HG03571 (cell line): ENCODE data around the gene EYA3.

Source experiments
- ATAC-seq: cut with Tn5 transposase; IDR thresholded peaks from one replicate; pipeline ENCODE4 v1.9.1; 2021; ENCODE audit not compliant: unreplicated experiment

The EYA3 gene

DNA sequence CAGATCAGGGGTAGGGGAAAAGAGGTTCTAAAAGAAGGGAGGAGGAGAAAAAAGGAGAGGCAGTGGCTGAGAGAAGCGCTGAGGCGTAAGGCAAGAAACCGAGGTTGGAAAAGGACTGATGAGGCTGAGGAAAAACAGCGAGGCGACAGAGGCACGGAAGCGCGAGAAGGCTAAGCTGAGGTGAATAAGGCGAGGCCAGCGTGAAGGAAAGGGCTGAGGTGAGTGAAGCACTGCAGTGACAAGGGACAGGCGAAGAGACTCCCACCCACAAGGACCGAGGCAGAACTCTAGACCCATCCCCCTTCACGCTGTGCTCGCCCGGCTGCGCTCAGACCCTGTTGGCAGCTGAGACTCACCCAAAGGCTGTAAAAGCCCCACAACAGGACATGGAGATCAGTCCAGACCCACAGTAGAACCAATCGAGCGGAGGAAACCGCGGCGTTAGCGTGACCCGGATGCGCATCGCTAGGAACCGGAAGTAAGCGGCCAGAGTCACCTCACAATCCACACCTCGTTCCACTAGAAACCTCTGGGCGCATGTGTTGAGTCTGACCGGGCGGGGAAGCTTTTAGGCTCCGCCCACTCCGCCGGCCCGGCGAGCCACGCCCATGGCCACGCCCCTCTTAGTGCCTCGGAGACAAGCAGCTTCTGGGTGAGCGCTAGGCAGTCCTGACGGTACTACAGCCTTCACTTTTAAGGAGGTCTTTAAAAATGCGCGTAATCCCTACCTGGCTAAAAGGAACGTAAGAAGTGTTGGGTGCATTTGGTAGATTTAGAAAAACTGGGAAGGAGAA lies at the start of gene EYA3:
Gene EYA3 (minus strand): TSS at position 443 of the 794 bp plus-strand sequence. CDS start 30,584 bp downstream, outside the sequence.
- ATAC-seq: peak; percentile 82

- no peak for ATAC-seq
Measured at GRCh38 chr1:28136922-28137613, 48.7 kb upstream of the EYA3 start.

DNA sequence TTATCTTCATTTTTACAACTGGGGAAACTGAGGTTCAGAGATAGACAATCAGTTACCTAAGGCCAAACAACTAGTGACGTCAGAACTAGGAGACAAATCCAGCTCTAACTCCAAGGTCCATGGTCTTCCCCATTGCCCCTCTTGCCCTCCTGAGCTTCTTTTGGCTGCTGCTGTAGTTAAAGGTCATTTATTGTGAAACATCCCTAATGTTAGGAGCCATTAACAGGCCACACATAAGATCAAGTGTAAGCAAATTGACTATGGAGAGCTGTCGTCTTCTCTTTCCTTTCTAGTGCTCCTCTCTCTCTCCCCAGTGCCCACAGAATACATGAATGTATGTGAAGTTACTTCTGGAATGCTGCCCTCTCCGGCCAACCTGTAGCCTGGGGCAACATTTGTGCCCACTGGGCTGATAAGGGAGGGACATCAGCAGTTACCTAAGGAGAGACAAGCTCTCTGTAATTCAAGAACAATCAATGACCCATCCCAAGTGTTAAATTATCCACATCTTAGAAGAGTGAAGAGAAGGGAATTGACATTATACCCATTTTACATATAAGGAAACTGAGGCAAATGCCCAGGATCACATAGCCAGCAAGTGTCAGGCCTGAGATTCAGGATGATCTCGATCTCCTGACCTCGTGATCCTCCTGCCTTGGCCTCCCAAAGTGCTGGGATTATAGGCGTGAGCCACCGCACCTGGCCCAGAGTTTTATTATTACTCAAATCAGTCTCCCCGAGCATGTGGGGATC lies 47.9 kb upstream of the EYA3 start:
- no peak for ATAC-seq

GRCh38 chr1:28135371-28136168 lies 47.2 kb upstream of the EYA3 start:
- no peak for ATAC-seq

DNA sequence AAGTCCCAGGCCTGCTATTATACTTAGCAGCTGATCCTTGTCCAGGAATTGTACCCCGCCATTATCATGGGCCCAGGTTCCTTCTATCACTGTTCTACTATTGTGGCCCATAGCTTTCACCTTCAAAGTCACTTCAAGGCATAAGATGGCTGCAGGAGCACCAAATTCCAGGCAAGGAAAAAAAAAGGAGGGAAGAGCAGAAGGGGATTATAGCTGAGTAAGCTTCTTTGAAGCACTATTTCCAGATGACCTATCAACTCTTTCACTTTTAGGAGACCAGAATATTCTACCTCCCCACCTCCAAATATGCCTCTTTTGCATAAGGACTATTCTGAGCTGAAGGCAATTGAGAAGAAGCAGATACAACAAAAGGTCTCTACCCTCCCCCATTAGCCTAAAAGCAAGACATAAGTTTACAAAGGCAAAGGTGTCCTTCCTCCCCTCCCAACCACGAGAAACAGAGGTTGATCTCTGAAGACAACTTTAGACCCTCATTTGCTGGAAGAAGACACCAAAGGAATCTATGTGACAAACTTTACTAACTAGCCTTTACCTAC lies 46.3 kb upstream of the EYA3 start:
- no peak for ATAC-seq

DNA sequence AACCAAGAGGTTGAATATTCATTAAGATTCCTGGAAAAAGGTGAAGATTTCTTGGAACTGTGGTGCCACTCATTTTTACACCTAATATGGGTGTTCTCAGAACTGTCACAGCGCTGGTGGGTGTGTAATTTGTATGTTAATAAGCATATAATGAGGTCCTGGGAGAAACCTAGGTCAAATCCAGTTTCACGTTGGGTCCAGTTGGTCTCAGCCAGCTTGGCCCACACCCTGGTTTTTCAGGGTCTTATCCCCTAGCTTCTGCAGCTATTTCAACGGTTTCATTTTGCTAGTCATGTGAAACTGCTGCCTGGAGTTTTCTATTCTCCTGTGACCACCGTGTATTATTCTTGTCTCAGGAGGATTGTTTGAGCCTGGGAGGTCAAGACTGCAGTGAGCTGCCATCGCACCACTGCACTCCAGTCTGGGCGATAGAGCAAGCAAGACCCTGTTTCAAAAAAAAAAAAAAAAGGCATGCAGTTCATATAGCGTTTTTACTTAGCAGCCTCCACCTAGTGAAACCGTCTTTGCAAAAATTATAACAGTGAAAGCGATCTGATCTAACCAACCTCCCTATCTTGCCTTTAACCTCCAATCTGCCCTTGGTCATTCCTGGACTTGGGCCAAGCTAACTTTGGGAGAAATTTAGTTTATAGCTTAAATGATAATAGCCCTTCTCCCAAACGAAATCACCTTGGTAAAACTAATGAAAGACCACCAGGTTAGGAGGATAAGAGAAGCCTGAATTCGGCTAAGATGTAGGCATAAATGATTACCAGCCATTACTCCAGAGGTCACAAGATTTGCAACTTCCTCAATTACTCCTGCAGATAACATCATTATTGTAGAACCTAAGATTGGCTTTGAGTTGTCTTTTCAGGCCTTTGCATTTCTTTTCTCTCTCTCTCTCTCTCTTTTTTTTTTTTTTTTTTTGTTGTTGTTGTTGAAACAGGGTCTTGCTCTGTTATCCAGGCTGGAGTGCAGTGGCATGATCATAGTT lies 44.1 kb upstream of the EYA3 start:
- no peak for ATAC-seq

DNA sequence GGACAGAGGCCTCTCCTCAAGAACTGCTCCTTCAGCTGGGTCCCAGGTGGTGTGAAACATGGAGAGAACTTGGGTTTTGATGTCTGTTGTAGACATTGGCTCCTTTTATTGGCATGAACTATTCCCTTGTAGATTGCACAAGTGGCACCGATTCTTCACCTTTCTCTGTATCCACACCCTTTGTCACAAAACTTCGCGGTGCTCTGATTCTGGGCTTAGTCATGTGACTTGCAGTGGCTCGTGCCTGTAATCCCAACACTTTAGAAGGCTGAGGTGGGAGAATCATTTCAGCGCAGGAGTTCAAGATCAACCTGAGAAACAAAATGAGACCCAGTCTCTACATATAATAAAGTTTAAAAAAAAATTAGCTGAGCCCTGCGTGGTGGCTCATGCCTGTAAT lies 42.5 kb upstream of the EYA3 start:
- no peak for ATAC-seq

GRCh38 chr1:28129150-28129549 lies 40.7 kb upstream of the EYA3 start:
- ATAC-seq: no peak

GRCh38 chr1:28127617-28128257 lies 39.3 kb upstream of the EYA3 start:
- ATAC-seq: peak; percentile 75

DNA sequence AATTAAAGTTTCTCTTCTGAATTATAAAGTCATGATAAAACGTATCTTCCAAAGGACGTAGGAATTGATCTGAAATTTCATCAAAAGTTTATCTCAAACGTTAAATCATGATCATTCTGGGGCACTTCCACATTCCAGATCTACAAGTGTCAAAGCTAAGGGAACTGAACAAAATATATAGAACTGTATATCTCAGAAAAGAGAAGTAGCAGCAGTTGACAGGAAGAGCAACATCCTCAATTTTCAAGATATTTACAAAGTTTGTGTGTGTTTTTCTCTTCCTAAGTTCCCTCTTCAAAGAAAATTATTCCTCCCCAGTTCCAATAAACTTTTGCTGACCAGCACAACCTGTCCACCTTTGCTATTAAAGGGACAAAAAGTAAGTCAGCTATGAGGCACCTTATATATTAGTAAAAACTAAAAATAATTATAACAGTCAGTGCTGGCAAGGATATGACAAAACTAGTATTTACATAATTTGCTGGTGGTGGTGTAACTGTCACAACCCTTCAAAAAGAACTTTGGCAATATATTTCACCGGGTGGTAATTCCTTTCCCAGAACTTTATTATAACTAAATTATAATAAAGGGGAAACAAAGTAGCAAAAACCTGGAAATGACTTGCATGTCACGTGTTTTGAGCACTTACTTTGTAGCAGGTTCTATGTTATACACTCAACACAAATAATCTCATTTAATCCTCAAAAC lies 38.5 kb upstream of the EYA3 start:
- no peak for ATAC-seq

DNA sequence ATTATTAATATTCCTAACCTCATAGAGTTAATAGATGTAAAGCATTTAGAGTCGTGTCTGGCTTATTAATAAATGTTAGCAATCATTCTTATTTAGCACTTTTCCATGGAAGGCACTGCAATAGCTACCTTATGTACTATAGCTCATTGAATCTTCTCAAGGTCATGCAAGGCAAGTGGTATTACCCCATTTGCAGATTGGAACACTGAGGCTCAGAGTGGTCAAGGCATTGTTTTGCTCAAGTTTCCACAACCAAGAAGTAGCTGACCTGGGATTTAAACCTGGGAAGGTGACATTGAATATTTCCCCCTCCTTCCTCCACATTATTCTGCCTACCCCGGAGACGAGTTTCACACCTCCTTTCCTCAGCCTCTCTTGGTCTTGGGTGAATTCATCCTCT lies 37.8 kb upstream of the EYA3 start:
- no peak for ATAC-seq

GRCh38 chr1:28123461-28123961 lies 35.1 kb upstream of the EYA3 start:
- ATAC-seq: no peak

DNA sequence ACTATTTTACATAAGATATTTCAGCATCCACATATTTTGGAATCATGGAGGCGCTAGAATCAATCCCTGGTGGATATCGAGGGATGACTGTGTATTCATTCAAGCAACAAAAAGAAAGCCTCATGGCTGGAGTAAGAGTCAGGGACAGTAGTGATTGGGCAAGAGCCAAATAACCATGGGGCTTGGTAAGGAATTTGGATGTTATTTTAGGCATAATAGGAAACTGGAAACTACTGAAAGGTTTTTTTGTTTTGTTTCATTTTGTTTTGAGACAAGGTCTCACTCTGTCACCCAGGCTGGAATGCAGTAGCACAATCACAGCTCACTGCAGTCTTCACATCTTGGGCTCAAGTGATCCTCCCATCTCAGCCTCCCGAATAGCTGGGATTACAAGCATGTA lies 33.8 kb upstream of the EYA3 start:
- ATAC-seq: no peak

DNA sequence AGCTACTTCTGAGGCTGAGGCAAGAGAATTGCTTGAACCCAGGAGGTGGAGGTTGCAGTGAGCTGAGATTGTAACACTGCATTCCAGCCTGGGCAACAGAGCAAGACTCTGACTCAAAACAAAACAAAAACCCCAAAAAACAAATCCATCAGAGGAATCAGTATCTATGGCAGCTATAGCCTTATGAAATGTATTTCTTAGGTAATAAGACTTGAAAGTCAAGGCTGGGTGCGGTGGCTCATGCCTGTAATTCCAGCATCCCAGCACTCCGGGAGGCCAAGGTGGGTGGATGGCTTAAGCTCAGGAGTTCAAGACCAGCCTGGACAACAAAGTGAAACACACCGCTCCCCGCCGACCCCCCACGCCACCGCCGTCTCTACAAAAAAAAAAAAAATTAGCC lies 31.1 kb upstream of the EYA3 start:
- no peak for ATAC-seq

DNA sequence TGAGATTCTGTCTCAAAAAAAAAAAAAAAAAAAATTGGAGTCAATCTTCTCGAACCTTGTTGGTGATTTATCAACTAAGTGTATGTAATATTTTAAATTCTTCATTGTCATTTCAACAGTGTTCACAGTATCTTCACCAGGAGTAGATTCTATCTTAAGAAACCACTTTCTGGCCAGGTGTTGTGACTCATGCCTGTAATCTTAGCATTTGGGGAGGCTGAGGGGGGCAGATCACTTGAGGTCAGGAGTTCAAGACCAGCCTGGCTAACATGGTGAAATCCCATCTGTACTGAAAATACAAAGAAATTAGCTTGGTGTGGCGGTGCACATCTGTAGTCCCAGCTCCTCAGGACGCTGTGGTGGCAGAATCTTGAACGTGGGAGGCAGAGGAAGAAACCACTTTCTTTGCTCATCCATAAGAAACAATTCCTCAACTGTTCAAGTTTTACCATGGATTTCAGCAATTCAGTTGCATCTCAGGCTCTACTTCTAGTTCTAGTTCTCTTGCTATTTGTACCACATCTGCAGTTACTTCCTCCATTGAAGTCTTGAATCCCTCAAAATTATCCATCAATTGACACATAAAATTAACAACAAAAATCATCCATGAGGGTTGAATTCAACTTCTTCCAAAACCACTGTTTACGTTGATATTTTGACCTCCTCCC lies 30.4 kb upstream of the EYA3 start:
- no peak for ATAC-seq

DNA sequence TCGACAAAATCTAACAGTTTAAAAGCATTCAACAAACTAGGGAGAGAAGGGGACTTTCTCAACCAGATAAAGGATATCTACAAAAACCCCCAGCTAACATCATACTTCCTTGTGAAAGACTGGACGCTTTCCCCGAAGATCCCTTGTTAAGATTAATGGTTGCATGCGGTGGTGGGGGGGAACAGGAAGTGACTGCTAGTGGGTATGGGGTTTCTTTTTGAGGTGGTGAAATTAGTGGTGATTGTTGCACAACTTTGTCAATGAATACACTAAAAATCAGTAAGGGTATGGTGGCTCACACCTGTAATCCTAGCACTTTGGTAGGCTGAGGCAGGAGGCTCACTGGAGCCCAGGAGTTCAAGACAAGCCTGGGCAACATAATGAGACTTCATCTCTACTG lies 26.9 kb upstream of the EYA3 start:
- no peak for ATAC-seq

DNA sequence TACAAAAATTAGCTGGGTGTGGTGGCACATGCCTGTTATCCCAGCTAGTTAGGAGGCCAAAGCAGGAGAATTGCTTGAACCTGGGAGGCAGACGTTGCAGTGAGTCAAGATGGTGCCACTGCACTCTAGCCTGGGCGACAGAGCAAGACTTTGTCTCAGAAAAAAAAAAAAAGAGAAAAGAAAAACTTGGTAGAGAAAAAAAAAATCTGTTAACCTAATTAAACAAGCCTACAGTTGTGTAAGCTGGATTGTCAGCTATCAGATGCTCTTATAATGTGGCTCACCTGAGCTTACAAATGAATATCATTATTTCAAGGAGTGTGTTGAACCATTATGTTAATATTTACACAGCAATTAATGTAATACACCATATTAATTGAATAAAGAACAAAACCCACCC lies 26.4 kb upstream of the EYA3 start:
- ATAC-seq: no peak

- ATAC-seq: no peak
Measured at GRCh38 chr1:28113242-28113572, 24.8 kb upstream of the EYA3 start.
